ENCODE results near the gene TACC2. TPM values are rescaled to one million over a fixed set of nuclear protein-coding genes. Genes with fewer than 3 reads are reported as not detected.

Gene TACC2
- total RNA-seq, 4 donors from 2014 or later: 105 to 334 (median 235) TPM

GRCh38 chr10:122281751-122282150 lies 292.8 kb downstream of the TACC2 start:
- no peak overlapping the region for H3K4me3 ChIP-seq
- peaks cover 9 to 12% of the 10 kb centered on the region in 2 donors for H3K4me1 ChIP-seq
- no peaks in the 10 kb centered on the region for H3K27me3 ChIP-seq
- peak in 1 of 2 donors; percentile 8 for DNase-seq
- intact Hi-C loops (cut with DNase I; ENCODE audit: low total_unique reads) (no loop called here), in situ Hi-C loops (cut with MboI; ENCODE audit: low sequenced_read_pairs in 4 of 4) (no loop called here)
- peak overlapping the region in 1 of 4 donors; percentile 67 for H3K27ac ChIP-seq
- H3K36me3 ChIP-seq: no peaks in the 10 kb centered on the region
- TF ChIP-seq CTCF (IDR thresholded peaks at IDR 0.05 in 4 of 5, conservative IDR thresholded peaks at IDR 0.05 in 1 of 5): no peak
- no peak for TF ChIP-seq POLR2A (IDR thresholded peaks at IDR 0.05)
- H3K9me3 ChIP-seq: no peaks in the 10 kb centered on the region
- no peak for ATAC-seq

GRCh38 chr10:122282253-122282671 lies 293.3 kb downstream of the TACC2 start:
- peak overlapping the region in 3 of 4 donors; percentile 15 to 67 (median 19) for H3K27ac ChIP-seq
- no peak overlapping the region for H3K4me3 ChIP-seq
- DNase-seq: peak in 1 of 2 donors; percentile 22
- no peaks in the 10 kb centered on the region for H3K9me3 ChIP-seq
- H3K27me3 ChIP-seq: no peaks in the 10 kb centered on the region
- no peaks in the 10 kb centered on the region for H3K36me3 ChIP-seq
- H3K4me1 ChIP-seq: peaks cover 14% of the 10 kb centered on the region in 2 donors
- in situ Hi-C loops (cut with MboI; ENCODE audit: low sequenced_read_pairs in 4 of 4) (no loop called here), intact Hi-C loops (cut with DNase I; ENCODE audit: low total_unique reads) (no loop called here)
- no peak for TF ChIP-seq POLR2A (IDR thresholded peaks at IDR 0.05)
- TF ChIP-seq CTCF (IDR thresholded peaks at IDR 0.05 in 4 of 5, conservative IDR thresholded peaks at IDR 0.05 in 1 of 5): no peak
- ATAC-seq: no peak

GRCh38 chr10:122282909-122283308 lies 293.9 kb downstream of the TACC2 start:
- Histone ChIP-seq H3K4me3 (no peak overlapping the region), H3K4me1 (peaks cover 17 to 20% of the 10 kb centered on the region in 2 donors), H3K27me3 (no peaks in the 10 kb centered on the region), H3K9me3 (no peaks in the 10 kb centered on the region), H3K27ac (peak overlapping the region in 1 of 4 donors; percentile 67), H3K36me3 (no peaks in the 10 kb centered on the region)
- DNase-seq (peak in 1 of 2 donors; percentile 14), ATAC-seq (no peak)
- in situ Hi-C loops (cut with MboI; ENCODE audit: low sequenced_read_pairs in 4 of 4) (no loop called here), intact Hi-C loops (cut with DNase I; ENCODE audit: low total_unique reads) (no loop called here)
- TF ChIP-seq POLR2A (IDR thresholded peaks at IDR 0.05) (no peak), CTCF (IDR thresholded peaks at IDR 0.05 in 4 of 5, conservative IDR thresholded peaks at IDR 0.05 in 1 of 5) (no peak)

GRCh38 chr10:122285506-122286444 lies 296.8 kb downstream of the TACC2 start:
- DNase-seq (peak in 1 of 2 donors; percentile 14), ATAC-seq (no peak)
- Histone ChIP-seq H3K27me3 (no peaks in the 10 kb centered on the region), H3K4me3 (no peak overlapping the region), H3K36me3 (no peaks in the 10 kb centered on the region), H3K9me3 (no peaks in the 10 kb centered on the region), H3K4me1 (peaks cover 20% of the 10 kb centered on the region in 2 donors), H3K27ac (peak overlapping the region in 2 of 4 donors; percentile 63 to 81)
- intact Hi-C loops (cut with DNase I; ENCODE audit: low total_unique reads) (no loop called here), in situ Hi-C loops (cut with MboI; ENCODE audit: low sequenced_read_pairs in 4 of 4) (no loop called here)
- no peak for TF ChIP-seq POLR2A (IDR thresholded peaks at IDR 0.05)
- no peak for TF ChIP-seq CTCF (IDR thresholded peaks at IDR 0.05 in 4 of 5, conservative IDR thresholded peaks at IDR 0.05 in 1 of 5)

All from gastrocnemius medialis (tissue), 4 donors.